GM18519 (cell line): ENCODE measurements around the gene SNAPIN.

Experiments
- ATAC-seq: cut with Tn5 transposase; IDR thresholded peaks from one replicate; pipeline ENCODE4 v1.9.1; 2021; ENCODE audit warnings: mild to moderate bottlenecking, moderate library complexity; ENCODE audit not compliant: unreplicated experiment, low FRiP score

SNAPIN gene

GRCh38 chr1:153698923-153699714 is 40.6 kb downstream of the SNAPIN start:
- no peak for ATAC-seq

- no peak for ATAC-seq
These were observed 41.3 kb downstream of the SNAPIN start for GRCh38 chr1:153699768-153700167.

- no peak for ATAC-seq
These were observed 47.0 kb downstream of the SNAPIN start for GRCh38 chr1:153705484-153705883.

- ATAC-seq, result no peak
These were observed 52.5 kb downstream of the SNAPIN start for GRCh38 chr1:153711026-153711425.
